Muscle of leg (tissue), 11 donors: ENCODE data around the gene MOCOS. TPM values are rescaled to one million over a fixed set of nuclear protein-coding genes. Genes with fewer than 3 reads are reported as not detected.

ENCODE experiments used
- DNase-seq: peaks from one replicate; pipeline ENCODE4 v3.0.0; 2013
- H3K27ac ChIP-seq: one replicate; pipeline ENCODE4 v1.5.1; 2013; ENCODE audit warnings: mild to moderate bottlenecking, low read length, control low read depth
- H3K27me3 ChIP-seq: one replicate; pipeline ENCODE4 v1.6.1; 2013; ENCODE audit warnings: low read length; ENCODE audit not compliant: control insufficient read depth, insufficient read depth
- H3K36me3 ChIP-seq: one replicate; pipeline ENCODE4 v1.6.1; 2013; ENCODE audit warnings: low read length; ENCODE audit not compliant: control insufficient read depth, insufficient read depth
- H3K4me1 ChIP-seq: one replicate; pipeline ENCODE4 v1.6.1; 2013; ENCODE audit warnings: low read length; ENCODE audit not compliant: control insufficient read depth, insufficient read depth
- H3K4me3 ChIP-seq: one replicate; pipeline ENCODE4 v1.5.1; 2013; ENCODE audit warnings: low read length, control low read depth
- H3K9me3 ChIP-seq: replicated peaks from 2 replicates; pipeline ENCODE4 v1.6.1; 2013; ENCODE audit warnings: low read depth, low read length; ENCODE audit not compliant: control insufficient read depth
- WGBS: methylation state at CpG from one replicate; pipeline ENCODE4 v1.1.5; 2013; ENCODE audit warnings: missing lambda C conversion rate; ENCODE audit not compliant: insufficient coverage; 5-methylcytosine and 5-hydroxymethylcytosine counted together
- polyA plus RNA-seq, 8 donors: library from polyadenylated mRNA; unstranded; fragments of 120-200 nt; gene quantifications; one replicate each; pipeline versions ENCODE4 v1.2.1 to v1.2.3, GENCODE V29; 2013; ENCODE audit warnings: inconsistent platforms in 1 of 8, low replicate concordance in 1 of 8; ENCODE audit not compliant: insufficient read length in 8 of 8, insufficient read depth in 1 of 8
- total RNA-seq: library from RNA; stranded (reverse); fragments of 120-200 nt; gene quantifications from one replicate; pipeline ENCODE4 v1.2.4, GENCODE V29; 2013

Gene MOCOS
- total and polyA plus RNA-seq, 9 donors: 0.10 to 0.62 (median 0.22) TPM

DNA sequence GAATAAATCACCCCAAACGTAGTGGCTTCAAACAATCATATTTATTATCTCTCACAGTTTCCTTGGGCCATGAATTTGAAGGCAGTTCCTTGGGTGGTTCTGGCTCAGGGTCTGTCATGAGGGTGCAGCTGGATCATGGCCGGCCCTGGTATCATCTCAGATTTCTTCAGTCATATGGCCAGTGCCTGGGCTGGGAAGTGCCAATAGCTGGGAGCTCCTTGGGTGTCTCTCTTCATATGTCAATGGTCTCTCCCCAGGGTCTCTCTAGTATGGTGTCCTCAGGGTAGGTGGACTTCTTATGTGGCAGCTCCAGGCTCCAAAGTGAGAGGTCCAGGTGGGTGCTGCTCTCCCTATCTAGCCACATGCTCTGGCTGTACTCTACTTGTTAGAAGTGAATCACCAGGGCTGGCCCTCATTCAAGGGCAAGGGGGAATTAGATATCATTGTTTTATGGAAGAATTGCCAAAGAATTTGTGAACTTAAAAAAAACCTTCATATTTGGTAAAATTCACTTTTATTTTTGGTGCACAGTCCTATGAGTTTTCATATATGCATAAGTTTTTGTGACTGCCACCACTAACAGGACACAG is 125.6 kb downstream of the MOCOS start:
- DNase-seq: no peak
- WGBS: 83% methylated on average over 1 of the region's 2 CpGs
- H3K36me3 ChIP-seq: no peaks in the 10 kb centered on the region
- H3K27me3 ChIP-seq: no peaks in the 10 kb centered on the region
- H3K9me3 ChIP-seq: no peaks in the 10 kb centered on the region
- no peak overlapping the region for H3K4me3 ChIP-seq
- H3K4me1 ChIP-seq: no peaks in the 10 kb centered on the region
- no peak overlapping the region for H3K27ac ChIP-seq

DNA sequence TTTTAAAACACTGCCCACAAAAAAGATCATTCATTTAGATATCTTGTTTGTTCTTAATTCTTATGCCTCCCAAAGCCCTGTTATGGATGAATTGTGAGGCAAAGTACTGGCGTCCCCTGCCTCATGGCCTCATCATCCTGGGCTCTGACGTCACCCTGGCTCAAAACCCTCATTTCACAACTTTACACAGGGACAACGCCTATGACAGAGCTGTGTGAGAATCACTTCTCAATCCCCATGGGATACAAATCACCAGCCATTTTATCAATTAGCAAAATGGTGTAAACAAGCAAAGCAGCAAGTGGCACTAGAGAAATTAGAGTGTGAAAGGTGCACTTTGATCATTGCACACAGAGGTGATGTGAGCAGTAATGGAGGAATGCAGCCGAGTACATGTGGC is 126.8 kb downstream of the MOCOS start:
- DNase-seq: no peak
- 54% methylated on average over 3 of the region's 4 CpGs for WGBS

DNA sequence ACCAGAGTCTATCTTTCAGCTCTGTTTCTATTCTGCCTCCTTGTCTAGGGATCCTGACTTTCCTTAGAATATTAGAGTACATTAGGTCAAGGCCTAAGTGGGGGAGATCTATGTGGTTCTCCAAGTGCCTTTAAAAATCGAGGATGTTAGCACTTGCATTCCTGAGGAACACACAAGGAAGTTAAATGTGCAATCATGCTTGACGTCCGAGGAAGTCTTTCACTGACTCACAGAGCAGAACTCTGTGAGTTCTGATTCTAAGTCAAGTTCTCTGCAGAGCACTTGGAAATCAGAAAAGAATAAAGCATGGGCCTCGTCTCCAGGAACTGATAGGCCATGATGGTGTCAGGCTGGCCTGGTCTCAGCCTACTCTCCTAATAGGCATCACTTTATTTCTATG is 127.5 kb downstream of the MOCOS start:
- Histone ChIP-seq H3K36me3 (no peaks in the 10 kb centered on the region), H3K4me1 (no peaks in the 10 kb centered on the region), H3K27ac (no peak overlapping the region), H3K9me3 (no peaks in the 10 kb centered on the region), H3K4me3 (no peak overlapping the region), H3K27me3 (no peaks in the 10 kb centered on the region)
- DNase-seq: no peak
- 29% methylated on average over 3 of the region's 4 CpGs for WGBS

More for the DNA sequence above, 126.8 kb downstream of the MOCOS start:
- no peaks in the 10 kb centered on the region for H3K27me3 ChIP-seq
- no peaks in the 10 kb centered on the region for H3K4me1 ChIP-seq
- no peaks in the 10 kb centered on the region for H3K9me3 ChIP-seq
- H3K27ac ChIP-seq: no peak overlapping the region
- no peaks in the 10 kb centered on the region for H3K36me3 ChIP-seq
- H3K4me3 ChIP-seq: no peak overlapping the region

DNA sequence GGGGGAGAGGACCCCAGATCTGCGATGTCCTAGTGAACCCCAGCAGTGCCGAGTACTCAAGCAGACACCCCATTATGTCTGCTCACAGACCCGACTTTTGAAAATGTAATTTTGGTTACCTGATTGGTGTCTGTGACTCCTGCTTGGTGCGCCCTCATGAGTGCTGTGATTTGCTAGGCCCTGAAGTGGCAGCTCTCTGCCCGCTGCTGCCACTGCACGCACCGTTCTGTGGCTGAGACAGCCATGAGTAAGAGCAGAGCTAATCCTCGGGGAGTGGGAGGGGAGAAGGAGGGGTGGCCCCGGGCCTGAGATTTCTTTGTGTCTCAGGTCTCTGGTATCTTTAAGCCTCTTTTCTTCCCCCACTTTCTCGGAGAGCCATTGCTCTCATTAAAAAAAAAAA is 128.4 kb downstream of the MOCOS start:
- Histone ChIP-seq H3K36me3 (no peaks in the 10 kb centered on the region), H3K9me3 (no peaks in the 10 kb centered on the region), H3K4me3 (no peak overlapping the region), H3K4me1 (no peaks in the 10 kb centered on the region), H3K27me3 (no peaks in the 10 kb centered on the region), H3K27ac (no peak overlapping the region)
- DNase-seq: no peak
- WGBS: 64% methylated on average over 6 of the region's 10 CpGs

DNA sequence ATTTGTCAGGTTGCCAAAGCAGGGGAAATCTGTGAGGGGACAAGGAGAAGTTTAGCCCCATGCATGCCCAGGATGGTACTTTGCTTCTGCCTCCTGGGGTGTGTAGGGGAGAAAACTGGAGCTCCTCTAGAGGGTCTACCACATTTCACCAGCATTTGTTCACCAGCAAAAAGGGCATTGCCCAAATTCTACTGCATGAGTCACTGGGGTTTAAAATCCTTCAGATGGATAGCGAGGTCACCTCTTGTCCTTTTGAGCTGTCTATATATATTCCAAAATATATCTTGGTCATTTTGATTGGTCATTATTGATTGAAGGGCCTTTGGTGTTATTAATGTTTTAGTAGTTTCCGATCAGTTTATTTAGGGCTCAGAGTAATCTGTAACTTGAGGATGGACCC is 128.9 kb downstream of the MOCOS start:
- no peak overlapping the region for H3K4me3 ChIP-seq
- no CpG with 5 or more reads among the region's 2 CpGs for WGBS
- H3K36me3 ChIP-seq: no peaks in the 10 kb centered on the region
- DNase-seq: no peak
- no peaks in the 10 kb centered on the region for H3K9me3 ChIP-seq
- no peaks in the 10 kb centered on the region for H3K4me1 ChIP-seq
- H3K27me3 ChIP-seq: no peaks in the 10 kb centered on the region
- H3K27ac ChIP-seq: no peak overlapping the region

Other genes with a start within 250 kb of the MOCOS start
- 40.0 TPM for gene RPRD1A, start 119.9 kb upstream of the MOCOS start, total RNA-seq
- 10 to 100 TPM; 31.2 to 43.6 (median 37.2) TPM for gene RPRD1A, start 119.9 kb upstream of the MOCOS start, polyA plus RNA-seq
- 37.4 TPM for gene SLC39A6, start 58.2 kb upstream of the MOCOS start, total RNA-seq
- 10 to 100 TPM; 26.9 to 40.9 (median 29.3) TPM for gene SLC39A6, start 58.2 kb upstream of the MOCOS start, polyA plus RNA-seq
- gene ELP2, start 57.6 kb upstream of the MOCOS start, total RNA-seq: 82.2 TPM
- gene ELP2, start 57.6 kb upstream of the MOCOS start, polyA plus RNA-seq: 10 to 100 TPM; 52.9 to 81.9 (median 61.5) TPM
- gene FHOD3, start 110.2 kb downstream of the MOCOS start, total RNA-seq: 27.7 TPM
- gene FHOD3, start 110.2 kb downstream of the MOCOS start, polyA plus RNA-seq: 10 to 100 TPM; 27.1 to 36.8 (median 34.5) TPM